Heart left ventricle (tissue), 13 donors: ENCODE data around the gene CST7.

Source experiments
- POLR2A ChIP-seq, 2 donors: fragments of 450-650 bp; IDR thresholded peaks; one replicate each; pipeline ENCODE4 v1.6.1; 2017; ENCODE audit warnings: antibody characterized with exemption in 2 of 2, mild to moderate bottlenecking in 2 of 2, moderate library complexity in 2 of 2
- TF ChIP-seq, protein P1 (sequence below), 12 donors: fragments of 200-600 bp; sonication (generic) in 4 of 12; IDR thresholded peaks; one replicate each; pipeline versions ENCODE4 v1.5.0 to v1.8.0; 2018 to 2022; ENCODE audit warnings: antibody characterized with exemption in 12 of 12, mild to moderate bottlenecking in 5 of 12
- donor health status: ischemic (EF 13 %, LVEDD 7.1; RV severe dilation, severe dysfunction).
- donor health status: DM: no; HTN: yes; CAD: no.
- donor health status: DM: no; HTN: no; CAD: no.
- donor health status: ischemic (EF 25% LVEDD 6.9; RV normal size, moderate dysfunction).
- donor health status: ischemic (EF 25% LVEDD 5.7; RV mildly dilated, moderate dysfunction).
- donor health status: ischemic (EF 35%, LVEDD 5.7; RV mildly dilated, moderate dysfunction).
- donor health status: nonischemic (EF 11% LVEDD 7.7; RV severe dilation, severe dysfunction).
- donor health status: DM: yes; HTN: yes; CAD: no.
- donor health status: PGD.
- donor health status: ischemic (EF 29% LVEDD 5.4; RV normal size, mild dysfunction).
- donor health status: nonischemic (EF 23%, LVEDD 6.1; RV moderate dilation, normal function).

DNA sequence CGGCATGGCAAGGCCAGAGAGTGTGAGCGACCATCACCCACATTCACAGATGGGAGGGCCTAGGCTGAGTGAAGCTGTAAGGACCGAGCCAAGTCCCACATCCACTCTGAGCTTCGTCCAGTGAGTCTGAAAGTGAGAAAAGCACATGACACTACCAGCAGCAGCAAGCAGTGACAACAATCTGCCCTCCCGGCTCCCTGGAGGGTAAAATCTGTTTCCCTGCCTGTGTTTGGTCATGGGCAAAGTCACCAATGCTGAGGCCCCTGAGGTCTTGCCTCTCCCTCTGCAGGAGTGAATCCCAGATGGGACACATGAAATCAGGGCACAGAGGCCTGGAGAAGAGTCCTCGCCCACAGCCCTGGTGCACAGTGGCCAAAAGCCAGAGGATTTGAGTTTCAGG, 6.4 kb upstream of the CST7 start:
- TF ChIP-seq, protein P1, sequence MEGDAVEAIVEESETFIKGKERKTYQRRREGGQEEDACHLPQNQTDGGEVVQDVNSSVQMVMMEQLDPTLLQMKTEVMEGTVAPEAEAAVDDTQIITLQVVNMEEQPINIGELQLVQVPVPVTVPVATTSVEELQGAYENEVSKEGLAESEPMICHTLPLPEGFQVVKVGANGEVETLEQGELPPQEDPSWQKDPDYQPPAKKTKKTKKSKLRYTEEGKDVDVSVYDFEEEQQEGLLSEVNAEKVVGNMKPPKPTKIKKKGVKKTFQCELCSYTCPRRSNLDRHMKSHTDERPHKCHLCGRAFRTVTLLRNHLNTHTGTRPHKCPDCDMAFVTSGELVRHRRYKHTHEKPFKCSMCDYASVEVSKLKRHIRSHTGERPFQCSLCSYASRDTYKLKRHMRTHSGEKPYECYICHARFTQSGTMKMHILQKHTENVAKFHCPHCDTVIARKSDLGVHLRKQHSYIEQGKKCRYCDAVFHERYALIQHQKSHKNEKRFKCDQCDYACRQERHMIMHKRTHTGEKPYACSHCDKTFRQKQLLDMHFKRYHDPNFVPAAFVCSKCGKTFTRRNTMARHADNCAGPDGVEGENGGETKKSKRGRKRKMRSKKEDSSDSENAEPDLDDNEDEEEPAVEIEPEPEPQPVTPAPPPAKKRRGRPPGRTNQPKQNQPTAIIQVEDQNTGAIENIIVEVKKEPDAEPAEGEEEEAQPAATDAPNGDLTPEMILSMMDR (IDR thresholded peaks at IDR 0.05), result no peak
- no peak for TF ChIP-seq POLR2A (IDR thresholded peaks at IDR 0.05)
